Activated CD8-positive, alpha-beta T cell treated with anti-CD3 and anti-CD28 coated beads for 36 hours (primary cell): Measurements from ENCODE around the gene SYNPO. TPM values are rescaled to one million over a fixed set of nuclear protein-coding genes. Genes with fewer than 3 reads are reported as not detected.

Experiments
- ATAC-seq: fragments of 200-7000 bp; cut with Tn5 transposase; one replicate; pipeline ENCODE4 v1.10.0; 2021; ENCODE audit warnings: mild to moderate bottlenecking, moderate library complexity
- CTCF ChIA-PET: fragments of 350-600 bp; sonication (Branson Sonifier 250); formaldehyde crosslinking; loops from one replicate; lab custom pipeline; 2021; ENCODE audit warnings: antibody characterized with exemption; lab: Charles Lee
- POLR2A ChIA-PET: fragments of 350-600 bp; sonication (Branson Sonifier 250); formaldehyde crosslinking; loops from one replicate; lab custom pipeline; 2021; ENCODE audit warnings: antibody characterized with exemption; lab: Charles Lee
- DNase-seq: peaks from one replicate; pipeline ENCODE4 v3.0.0-alpha.2; 2020
- H3K27ac Mint-ChIP-seq: one replicate; pipeline ENCODE4 v1.8.0; 2021; ENCODE audit warnings: mild to moderate bottlenecking, mixed read lengths
- H3K27me3 Mint-ChIP-seq: one replicate; pipeline ENCODE4 v1.8.0; 2021; ENCODE audit warnings: mixed read lengths
- H3K36me3 Mint-ChIP-seq: one replicate; pipeline ENCODE4 v1.8.0; 2021; ENCODE audit warnings: low read depth, mixed read lengths
- H3K4me1 Mint-ChIP-seq: one replicate; pipeline ENCODE4 v1.8.0; 2021; ENCODE audit warnings: low read depth, mixed read lengths
- H3K4me3 Mint-ChIP-seq: one replicate; pipeline ENCODE4 v1.8.0; 2021; ENCODE audit warnings: mild to moderate bottlenecking, moderate library complexity, mixed read lengths
- H3K9me3 Mint-ChIP-seq: one replicate; pipeline ENCODE4 v1.8.0; 2021; ENCODE audit warnings: mixed read lengths
- intact Hi-C: fragments of 100-400 bp; cut with micrococcal nuclease; formaldehyde crosslinking; loops from one replicate; pipeline ENCODE4 v1.10.0; 2022
- total RNA-seq, 2 experiments: library from RNA; stranded (reverse); gene quantifications; one replicate each; pipeline ENCODE4 v1.2.3, GENCODE V29; 2021
- TF ChIP-seq, protein P1 (sequence below): fragments of 200-600 bp; IDR thresholded peaks from one replicate; pipeline ENCODE4 v1.8.0; 2022; ENCODE audit warnings: antibody characterized with exemption, mild to moderate bottlenecking

The SYNPO gene
- total RNA-seq, 2 experiments from 2014 or later = 0.18 to 0.22 TPM

DNA sequence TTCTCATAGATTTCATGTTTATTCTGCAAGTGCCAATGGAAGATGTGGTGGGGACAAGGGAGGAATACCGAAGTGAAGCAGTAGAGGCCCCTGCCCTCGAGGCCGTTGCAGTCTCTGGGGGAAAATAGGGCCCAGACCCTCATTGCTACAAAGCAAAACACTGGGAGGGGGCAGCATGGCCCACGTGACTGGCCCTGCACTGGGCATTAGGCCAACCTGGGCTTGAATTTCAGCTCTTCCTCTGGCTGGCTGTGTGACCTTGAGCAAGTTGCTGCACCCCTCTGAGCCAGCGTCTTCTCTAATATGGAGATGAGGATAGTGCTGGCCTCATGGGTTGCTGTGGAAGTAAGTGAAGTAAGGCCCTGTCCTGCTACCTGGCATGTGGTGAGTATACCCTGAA is 709 bp upstream of the SYNPO start:
- no peak overlapping the region for H3K4me3 Mint-ChIP-seq
- H3K27ac Mint-ChIP-seq = no peak overlapping the region
- ATAC-seq = no peak
- ChIA-PET POLR2A (interaction anchor here (1.3 kb wide), 1 partner anchor 9 kb away, joined by 3 read pairs; no protein-coding TSS in a partner anchor), CTCF (no interaction called here)
- TF ChIP-seq, protein P1, sequence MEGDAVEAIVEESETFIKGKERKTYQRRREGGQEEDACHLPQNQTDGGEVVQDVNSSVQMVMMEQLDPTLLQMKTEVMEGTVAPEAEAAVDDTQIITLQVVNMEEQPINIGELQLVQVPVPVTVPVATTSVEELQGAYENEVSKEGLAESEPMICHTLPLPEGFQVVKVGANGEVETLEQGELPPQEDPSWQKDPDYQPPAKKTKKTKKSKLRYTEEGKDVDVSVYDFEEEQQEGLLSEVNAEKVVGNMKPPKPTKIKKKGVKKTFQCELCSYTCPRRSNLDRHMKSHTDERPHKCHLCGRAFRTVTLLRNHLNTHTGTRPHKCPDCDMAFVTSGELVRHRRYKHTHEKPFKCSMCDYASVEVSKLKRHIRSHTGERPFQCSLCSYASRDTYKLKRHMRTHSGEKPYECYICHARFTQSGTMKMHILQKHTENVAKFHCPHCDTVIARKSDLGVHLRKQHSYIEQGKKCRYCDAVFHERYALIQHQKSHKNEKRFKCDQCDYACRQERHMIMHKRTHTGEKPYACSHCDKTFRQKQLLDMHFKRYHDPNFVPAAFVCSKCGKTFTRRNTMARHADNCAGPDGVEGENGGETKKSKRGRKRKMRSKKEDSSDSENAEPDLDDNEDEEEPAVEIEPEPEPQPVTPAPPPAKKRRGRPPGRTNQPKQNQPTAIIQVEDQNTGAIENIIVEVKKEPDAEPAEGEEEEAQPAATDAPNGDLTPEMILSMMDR = no peak
- H3K4me1 Mint-ChIP-seq = no peaks in the 10 kb centered on the region
- intact Hi-C loops = no loop called here
- peaks cover 13% of the 10 kb centered on the region for H3K27me3 Mint-ChIP-seq
- no peaks in the 10 kb centered on the region for H3K9me3 Mint-ChIP-seq
- no peak for DNase-seq
- no peaks in the 10 kb centered on the region for H3K36me3 Mint-ChIP-seq

DNA sequence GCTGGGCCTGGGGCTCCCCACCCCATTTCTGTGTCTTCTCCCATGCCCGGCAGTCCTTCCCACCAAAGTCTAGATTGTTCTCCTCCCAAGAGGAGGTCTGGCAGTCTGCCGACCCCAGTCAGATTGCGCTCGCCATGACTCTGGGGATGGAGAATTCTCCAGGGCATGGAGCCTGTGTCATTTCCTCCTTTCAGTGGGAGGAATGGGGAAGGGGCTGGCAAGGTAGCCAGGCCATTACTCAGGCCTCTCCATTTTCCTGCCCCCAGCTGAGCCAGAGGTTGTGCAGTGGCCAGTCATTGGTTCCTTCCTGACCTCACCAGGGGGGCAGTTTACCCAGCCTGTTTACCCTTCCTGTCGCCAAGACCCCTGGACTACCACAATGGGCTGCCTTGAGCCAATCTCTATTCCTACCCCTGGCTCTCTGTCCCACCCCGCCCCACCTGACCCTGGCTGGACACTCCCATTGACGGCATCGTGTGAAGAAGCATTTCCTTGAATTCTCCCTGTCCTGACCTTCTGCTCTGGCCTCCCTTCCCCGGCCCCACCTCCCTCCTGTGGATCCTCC is 628 bp downstream of the SYNPO start:
- H3K27me3 Mint-ChIP-seq = peaks cover 11% of the 10 kb centered on the region
- H3K27ac Mint-ChIP-seq = no peak overlapping the region
- H3K9me3 Mint-ChIP-seq = no peaks in the 10 kb centered on the region
- intact Hi-C loops = no loop called here
- H3K4me1 Mint-ChIP-seq = no peaks in the 10 kb centered on the region
- H3K36me3 Mint-ChIP-seq = no peaks in the 10 kb centered on the region
- TF ChIP-seq, protein P1 = no peak
- DNase-seq (no peak), ATAC-seq (no peak)
- CTCF ChIA-PET = interaction anchor here (1.0 kb wide), 1 partner anchor 81 kb away, joined by 3 read pairs; no protein-coding TSS in a partner anchor
- H3K4me3 Mint-ChIP-seq = no peak overlapping the region
- POLR2A ChIA-PET = no interaction called here

DNA sequence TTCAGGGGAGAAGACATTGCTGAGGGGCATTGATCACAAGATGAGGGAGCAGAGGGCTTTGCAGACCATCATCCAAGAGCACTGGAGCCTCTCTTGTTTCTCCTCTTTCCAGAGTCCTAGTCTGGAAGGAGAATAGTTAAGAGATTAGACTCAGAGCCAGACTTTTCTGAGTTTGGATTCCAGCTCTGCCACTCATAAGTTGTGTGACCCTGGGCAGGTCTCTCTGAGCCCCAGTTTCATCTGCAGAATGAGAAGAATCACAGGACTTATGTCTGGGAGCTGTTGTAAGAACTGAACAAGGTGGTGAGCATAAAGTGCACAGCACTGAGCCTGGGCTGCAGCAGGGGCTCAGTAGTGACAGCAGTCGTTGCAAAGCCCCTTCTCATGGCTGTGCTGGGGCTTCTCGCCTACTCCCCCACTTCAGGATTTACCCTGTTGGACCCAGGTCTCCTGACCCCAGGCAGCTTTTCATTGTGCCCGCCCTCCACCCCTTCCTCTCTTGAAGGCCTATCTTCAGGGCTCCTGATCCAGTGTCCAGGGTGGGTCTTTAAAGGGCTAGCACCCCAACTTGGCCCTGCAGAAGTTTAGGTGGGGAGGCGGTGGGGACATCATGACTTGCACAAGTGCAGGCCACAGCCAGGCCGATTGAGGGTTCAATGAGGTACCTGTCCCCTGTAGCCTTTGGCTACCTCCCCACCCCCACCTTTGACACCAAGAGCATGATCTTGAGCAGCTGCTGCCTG is 1.5 kb downstream of the SYNPO start:
- DNase-seq (no peak), ATAC-seq (no peak)
- CTCF ChIA-PET = interaction anchor here (1.0 kb wide), 1 partner anchor 82 kb away, joined by 3 read pairs; no protein-coding TSS in a partner anchor
- Mint-ChIP-seq H3K9me3 (no peaks in the 10 kb centered on the region), H3K27me3 (peaks cover 8% of the 10 kb centered on the region), H3K4me1 (no peaks in the 10 kb centered on the region), H3K36me3 (no peaks in the 10 kb centered on the region), H3K27ac (no peak overlapping the region), H3K4me3 (no peak overlapping the region)
- intact Hi-C loops = no loop called here
- TF ChIP-seq, protein P1 = no peak
- POLR2A ChIA-PET = no interaction called here

DNA sequence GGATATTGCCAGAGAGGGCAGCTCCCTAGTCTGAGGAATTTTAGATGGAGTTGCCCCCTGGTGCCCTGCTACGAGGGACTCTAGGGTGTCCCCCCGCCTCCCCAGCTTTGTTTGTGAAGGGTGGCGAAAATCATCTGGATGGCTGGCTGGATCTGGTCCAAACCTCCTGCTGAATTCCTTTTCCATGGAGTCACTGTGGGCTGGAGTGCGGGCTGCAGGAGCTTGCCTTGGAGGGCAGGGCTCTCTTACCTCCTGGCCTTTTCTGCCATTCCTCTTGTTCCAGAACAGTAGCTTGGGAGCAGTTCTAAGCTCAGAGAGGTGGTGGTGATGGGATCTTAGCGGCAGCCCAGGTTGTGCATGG is 2.1 kb downstream of the SYNPO start:
- no peak for ATAC-seq
- H3K27me3 Mint-ChIP-seq = peaks cover 6% of the 10 kb centered on the region
- no peak for DNase-seq
- TF ChIP-seq, protein P1 = no peak
- H3K4me1 Mint-ChIP-seq = no peaks in the 10 kb centered on the region
- intact Hi-C loops = no loop called here
- no peaks in the 10 kb centered on the region for H3K36me3 Mint-ChIP-seq
- H3K4me3 Mint-ChIP-seq = no peak overlapping the region
- CTCF ChIA-PET = no interaction called here
- POLR2A ChIA-PET = no interaction called here
- no peak overlapping the region for H3K27ac Mint-ChIP-seq
- H3K9me3 Mint-ChIP-seq = no peaks in the 10 kb centered on the region
